GM19099 (cell line): ENCODE measurements around the gene AIP.

ENCODE experiments used
- POLR2A ChIP-seq: IDR thresholded peaks from 3 replicates; pipeline ENCODE4 v1.6.1; 2011; ENCODE audit warnings: low read depth; ENCODE audit not compliant: insufficient read length; ENCODE audit errors: extremely low read depth

Gene AIP

GRCh38 chr11:67482827-67483798 lies at the start of gene AIP:
Gene AIP, plus strand, starts transcription at chr11:67483026. Its CDS starts 133 bp downstream, at chr11:67483159.
- TF ChIP-seq POLR2A: peak; percentile 73

- peak; percentile 22 for TF ChIP-seq POLR2A
Measured at GRCh38 chr11:67433536-67434394, 49.1 kb upstream of the AIP start.

DNA sequence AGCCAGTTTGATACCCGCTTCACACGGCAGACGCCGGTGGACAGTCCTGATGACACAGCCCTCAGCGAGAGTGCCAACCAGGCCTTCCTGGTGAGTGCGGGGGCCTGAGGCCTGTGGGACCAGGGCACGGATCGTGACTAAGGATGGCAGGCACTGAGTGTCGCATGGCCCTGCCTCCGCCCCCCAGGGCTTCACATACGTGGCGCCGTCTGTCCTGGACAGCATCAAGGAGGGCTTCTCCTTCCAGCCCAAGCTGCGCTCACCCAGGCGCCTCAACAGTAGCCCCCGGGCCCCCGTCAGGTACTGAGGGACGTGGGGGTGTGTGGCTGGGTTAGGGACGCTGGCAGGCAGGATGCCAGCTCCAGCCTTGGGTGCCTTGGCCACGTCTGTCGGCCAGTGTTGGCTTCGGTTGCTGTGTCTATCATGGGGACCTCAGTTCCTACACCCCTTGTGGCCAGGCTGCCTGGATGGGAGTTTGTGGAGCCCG lies 48.4 kb upstream of the AIP start:
- peak; percentile 67 for TF ChIP-seq POLR2A

DNA sequence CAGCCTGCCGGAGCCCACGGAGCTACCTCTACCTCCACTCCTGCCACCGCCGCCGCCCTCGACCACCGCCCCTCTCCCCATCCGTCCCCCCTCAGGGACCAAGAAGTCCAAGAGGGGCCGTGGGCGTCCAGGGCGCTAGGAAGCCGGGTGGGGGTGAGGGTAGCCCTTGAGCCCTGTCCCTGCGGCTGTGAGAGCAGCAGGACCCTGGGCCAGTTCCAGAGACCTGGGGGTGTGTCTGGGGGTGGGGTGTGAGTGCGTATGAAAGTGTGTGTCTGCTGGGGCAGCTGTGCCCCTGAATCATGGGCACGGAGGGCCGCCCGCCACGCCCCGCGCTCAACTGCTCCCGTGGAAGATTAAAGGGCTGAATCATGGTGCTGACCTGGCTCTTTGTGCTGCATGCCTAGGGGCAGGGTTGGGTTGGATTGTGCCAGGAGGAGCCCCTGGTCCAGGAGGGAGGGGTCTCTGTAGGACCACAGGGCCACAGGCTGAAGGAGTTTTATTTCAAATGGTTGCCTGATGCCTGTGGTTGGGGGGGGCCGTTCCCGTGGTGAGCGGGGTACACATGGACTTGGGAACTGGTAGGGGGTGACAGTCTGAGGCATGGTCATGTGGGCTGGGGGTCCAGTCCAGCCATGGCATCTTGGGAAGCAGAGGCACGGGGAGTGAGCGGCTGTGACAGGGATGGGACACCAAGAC lies 47.6 kb upstream of the AIP start:
- TF ChIP-seq POLR2A: no peak

DNA sequence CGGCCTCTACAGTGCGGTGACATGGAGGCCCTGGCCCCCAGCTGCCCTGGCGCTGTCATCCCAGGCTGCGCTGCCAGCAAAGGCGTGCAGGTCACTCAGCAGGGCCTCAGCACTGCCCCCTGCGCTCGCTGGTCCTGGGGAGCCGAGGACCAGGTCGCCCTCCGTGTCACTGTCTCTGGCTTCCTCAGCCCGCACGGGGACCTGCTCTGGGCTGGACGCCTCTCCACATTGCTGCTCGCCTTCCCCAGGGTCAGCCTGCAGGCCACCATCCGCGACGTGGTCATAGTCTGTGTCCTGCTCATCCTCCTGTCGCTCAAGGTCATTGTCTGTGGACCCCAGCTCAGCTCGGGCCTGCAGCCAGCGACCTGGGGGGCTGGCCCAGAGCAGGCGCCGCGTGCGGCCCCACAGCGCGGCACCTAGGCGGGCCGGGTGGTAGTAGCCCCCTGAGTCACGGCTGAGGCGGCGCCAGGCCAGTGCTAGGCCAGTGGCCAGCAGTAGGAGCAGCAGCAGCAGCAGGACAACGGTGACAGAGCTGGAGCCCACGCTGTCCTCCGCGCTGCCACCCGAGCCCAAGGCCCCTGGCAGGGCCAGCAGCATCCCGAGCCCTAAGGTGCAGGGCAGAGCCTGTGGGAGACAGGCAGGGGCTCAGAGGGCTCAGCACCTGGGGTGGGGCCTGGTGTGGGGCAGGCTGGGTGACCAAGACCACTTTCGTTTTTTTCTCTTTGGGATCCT lies 46.9 kb upstream of the AIP start:
- TF ChIP-seq POLR2A: peak; percentile 68

DNA sequence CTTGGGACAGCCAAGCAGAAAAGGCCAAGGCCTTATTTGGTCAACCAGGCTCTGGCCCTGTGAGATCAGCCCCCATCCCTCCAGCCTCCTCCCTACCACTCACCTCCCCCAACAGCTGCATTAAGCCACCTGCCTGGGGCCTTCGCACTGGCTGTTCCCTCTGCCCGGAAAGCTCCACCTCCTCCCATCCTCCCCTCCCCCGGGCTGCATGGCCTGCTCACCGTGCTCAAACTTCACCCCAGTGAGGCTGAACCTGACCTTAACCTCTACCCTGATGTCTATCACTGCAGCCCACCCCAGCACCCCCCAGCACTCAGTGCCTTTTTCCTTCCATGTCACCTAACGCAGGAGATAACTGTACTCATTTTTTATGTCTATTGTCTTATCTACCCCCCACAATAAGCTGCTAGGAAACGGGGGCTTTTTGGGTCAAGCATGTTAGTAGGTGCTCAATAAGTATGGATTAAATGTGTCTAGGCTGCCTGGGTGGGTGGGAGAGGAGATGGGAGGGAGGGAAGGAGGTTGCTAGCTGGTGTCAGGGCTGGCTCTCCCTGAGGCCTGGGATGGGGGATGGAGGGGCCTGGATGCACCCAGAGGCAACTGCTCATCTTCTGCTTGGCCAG lies 46.3 kb upstream of the AIP start:
- peak; percentile 69 for TF ChIP-seq POLR2A

GRCh38 chr11:67437082-67437808 lies 45.6 kb upstream of the AIP start, which contains the start of gene PTPRCAP:
Gene PTPRCAP, minus strand, starts transcription at chr11:67437682. Its CDS starts 63 bp downstream, at chr11:67437619.
- TF ChIP-seq POLR2A: peak; percentile 98

DNA sequence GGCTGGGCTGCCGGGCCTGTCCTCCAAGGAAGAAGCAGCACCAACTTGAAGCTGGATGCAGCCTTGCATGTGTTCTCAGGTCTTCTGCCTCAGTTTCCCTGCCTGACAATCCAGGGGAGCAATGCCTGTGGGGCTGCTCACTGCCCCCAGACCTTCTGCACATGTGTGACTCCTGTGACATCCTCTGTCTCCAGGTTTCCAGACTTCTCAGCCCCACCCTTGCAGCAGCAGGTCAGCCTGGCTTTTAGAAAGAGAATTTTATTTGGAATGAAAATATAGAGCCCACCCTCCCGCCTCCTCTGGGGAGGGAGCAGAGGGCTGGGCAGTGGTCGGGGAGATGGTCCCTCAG lies 45.0 kb upstream of the AIP start:
- TF ChIP-seq POLR2A: no peak

GRCh38 chr11:67438158-67438902 lies 44.5 kb upstream of the AIP start:
- TF ChIP-seq POLR2A: peak; percentile 73

DNA sequence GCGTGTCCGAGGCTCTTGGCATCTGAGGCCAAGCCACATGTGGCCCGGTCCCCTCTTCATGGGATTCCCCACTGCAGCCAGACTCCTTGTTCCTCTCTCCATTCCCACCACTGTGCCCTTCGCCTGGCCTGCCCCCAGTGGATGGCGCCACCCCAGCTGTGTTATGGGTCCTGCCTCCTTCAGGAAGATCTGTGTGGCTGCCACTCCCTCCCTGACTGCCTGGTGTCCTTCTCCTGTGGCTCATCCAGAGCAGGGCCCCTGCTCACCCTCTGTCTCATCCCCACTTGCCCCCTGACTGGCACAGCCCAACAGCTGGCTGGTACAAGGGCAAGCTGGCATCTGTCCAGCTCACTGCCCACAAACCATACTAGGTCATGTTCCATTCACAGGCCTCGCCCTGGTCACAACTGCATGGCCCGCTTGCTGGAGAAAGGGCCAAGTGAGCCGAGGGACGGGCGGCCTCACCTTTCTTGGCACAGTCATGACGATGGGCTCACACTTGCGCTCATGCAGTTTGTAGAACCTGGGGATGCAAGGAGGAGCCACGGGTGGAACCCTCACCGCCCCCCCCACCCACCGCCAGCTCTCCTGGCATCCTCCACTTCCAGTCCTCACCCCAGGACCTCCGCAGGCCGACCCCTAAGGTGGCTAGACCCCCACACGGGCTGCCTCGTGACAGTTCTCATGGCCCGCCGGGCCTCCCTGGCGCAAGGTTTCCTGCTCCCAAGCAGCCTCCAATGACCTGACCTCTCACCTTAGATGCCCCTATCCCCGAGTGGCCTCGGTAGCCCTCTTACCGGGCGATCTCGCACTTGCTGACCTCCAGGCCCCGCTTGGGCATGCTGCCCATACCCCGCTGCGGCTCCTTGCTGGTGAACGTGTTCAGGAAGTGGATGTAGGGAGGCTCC lies 43.3 kb upstream of the AIP start:
- TF ChIP-seq POLR2A: peak; percentile 10
